ENCODE results near the gene SETD3.

- TF ChIP-seq CTCF (optimal IDR thresholded peaks at IDR 0.05 in 1 of 3, IDR thresholded peaks at IDR 0.05 in 1 of 3, conservative IDR thresholded peaks at IDR 0.05 in 1 of 3; ENCODE audit: extremely low read depth in 1 of 3, insufficient read depth in 2 of 3, low read length in 3 of 3) (no peak), EZH2 (IDR thresholded peaks at IDR 0.05; ENCODE audit: low read length) (no peak)
These were observed 27.4 kb upstream of the SETD3 start for GRCh38 chr14:99507860-99508640.

Measured in keratinocyte (primary cell).